Cardiac fibroblast (primary cell): Measurements from ENCODE around the gene ADCK2.
"Not testable (repeated sequence)": the region's sequence is repeated elsewhere in the genome, so short reads cannot be mapped to it uniquely, and the experiment has no call there.

Source experiments
- DNase-seq, 2 donors: peaks; one replicate each; pipeline versions ENCODE4 v3.0.0 to v3.0.0-alpha.2; 2010; ENCODE audit warnings: low read depth in 2 of 2
- H3K4me3 ChIP-seq, 2 donors: replicated peaks in 1 of 2; 1 replicate in 1 of 2; 2 replicates in 1 of 2; pipeline ENCODE4 v1.5.1; 2011; ENCODE audit warnings: low read depth in 2 of 2, low read length in 2 of 2, mild to moderate bottlenecking in 2 of 2, moderate library complexity in 1 of 2
- CTCF ChIP-seq: IDR thresholded peaks from one replicate; pipeline ENCODE4 v1.5.1; 2011; ENCODE audit warnings: low read depth, mild to moderate bottlenecking, low read length, inconsistent platforms

The ADCK2 gene

DNA sequence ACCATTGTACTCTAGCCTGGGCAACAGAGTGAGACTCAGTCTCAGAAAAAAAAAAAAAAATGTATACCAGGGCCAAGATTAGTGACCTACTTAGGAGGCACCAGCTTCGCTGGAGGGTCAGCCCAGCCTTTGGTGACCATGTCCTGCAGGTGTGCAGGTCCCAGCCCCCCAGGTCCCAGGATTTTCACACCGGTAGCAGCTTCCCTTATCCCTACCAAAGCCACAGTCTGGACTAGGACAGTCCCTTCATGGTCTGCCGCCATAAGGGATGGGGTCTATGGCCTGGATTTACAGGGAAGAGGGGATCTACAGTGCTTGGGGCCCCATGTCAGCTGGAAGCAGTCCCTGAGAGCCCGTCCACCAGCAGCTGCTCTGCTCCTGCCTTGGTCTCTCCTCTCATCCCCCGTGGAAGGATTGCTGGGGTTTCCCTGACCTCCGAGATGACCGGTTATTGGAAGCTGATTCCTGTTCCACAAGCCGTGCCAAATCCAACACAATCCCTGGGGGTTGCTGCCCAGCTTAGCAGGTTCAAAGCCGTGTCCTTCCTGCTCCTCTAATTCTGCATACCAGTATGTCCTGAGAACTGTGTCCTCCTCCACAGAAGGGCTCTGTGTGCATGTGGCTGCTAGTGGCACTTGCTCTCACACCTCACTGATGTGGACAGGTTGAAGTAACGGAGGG lies 12.8 kb downstream of the ADCK2 start:
- H3K4me3 ChIP-seq, result no peak overlapping the region
- no peak for TF ChIP-seq CTCF
- no peak for DNase-seq

DNA sequence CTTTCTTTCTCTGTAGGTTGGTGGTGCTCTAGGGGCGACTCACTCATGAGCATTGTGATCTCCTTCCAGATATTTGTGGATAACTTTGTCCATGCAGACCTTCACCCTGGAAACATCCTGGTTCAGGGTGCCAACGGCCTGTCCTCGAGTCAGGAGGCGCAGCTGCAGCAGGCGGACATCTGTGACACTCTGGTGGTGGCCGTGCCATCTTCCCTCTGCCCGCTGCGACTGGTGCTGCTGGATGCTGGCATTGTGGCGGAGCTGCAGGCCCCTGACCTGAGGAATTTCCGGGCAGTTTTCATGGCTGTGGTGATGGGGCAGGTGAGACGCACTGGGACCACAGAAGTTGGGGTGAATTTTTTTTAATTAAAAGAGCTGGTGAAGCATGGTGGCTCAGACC lies 14.2 kb downstream of the ADCK2 start:
- no peak overlapping the region for H3K4me3 ChIP-seq
- TF ChIP-seq CTCF, result no peak
- no peak for DNase-seq

DNA sequence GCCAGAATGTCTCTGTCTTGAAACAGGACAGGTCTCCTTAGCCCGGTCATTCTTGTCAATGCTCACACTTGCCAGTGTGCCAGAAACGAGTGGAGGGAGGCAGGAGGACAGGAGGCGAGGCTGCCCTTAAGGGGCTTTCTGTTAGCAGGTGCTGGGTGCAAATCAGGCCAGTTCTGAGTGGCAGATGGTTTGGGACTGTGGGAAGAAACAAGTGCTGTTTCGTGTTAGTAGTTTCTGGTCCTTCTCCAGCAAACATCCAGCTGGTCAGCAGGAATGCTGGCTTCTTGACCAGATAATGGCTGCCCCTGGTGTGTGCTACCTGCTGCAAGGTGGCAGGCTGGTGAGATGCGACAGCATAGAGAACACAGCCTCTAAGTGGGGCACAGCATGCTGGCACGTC lies 15.6 kb downstream of the ADCK2 start:
- no peak for TF ChIP-seq CTCF
- DNase-seq, result no peak
- H3K4me3 ChIP-seq, result no peak overlapping the region

DNA sequence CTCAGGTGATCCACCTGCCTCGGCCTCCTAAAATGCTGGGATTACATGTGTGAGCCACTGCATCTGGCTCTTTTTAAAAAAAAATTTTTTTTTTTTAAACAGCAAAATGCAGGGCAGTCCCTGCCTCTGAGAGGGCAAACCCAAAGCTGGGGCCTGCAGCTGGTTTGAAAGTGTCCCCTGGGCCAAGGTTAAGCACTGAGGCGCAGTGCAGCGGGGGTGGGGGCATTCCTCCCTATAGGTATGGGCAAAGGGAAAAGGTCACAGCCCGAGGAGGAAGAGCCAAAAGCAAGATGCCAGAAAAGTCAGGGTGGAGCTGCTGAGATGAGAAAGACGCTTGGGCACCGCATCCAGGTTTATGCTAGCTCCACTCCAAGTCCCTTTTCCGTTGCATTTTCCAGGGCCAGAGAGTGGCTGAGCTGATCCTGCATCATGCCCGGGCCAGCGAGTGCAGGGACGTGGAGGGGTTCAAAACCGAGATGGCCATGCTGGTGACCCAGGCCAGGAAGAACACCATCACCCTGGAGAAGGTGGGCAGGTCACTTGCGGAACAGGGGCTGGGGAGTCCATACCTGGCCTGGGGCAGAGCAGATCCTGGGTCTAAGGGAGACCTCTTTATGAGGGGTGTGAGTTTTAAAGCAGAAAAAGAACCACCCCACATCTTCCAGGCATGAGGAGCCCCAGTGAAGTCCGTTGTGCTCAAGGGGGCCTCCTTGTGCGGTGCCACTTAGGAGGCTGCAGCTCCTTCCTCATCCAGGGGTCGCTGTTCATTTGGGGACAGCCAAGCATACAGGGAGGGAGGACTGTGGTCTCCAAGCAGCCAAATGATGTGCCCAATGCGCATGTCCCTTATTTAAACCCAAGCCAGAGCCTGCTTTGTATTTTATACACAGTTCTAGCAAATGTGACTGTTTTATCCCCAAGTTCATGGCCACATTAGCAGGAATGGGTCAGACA lies 16.7 kb downstream of the ADCK2 start:
- no peak for TF ChIP-seq CTCF
- no peak for DNase-seq
- H3K4me3 ChIP-seq, result no peak overlapping the region

DNA sequence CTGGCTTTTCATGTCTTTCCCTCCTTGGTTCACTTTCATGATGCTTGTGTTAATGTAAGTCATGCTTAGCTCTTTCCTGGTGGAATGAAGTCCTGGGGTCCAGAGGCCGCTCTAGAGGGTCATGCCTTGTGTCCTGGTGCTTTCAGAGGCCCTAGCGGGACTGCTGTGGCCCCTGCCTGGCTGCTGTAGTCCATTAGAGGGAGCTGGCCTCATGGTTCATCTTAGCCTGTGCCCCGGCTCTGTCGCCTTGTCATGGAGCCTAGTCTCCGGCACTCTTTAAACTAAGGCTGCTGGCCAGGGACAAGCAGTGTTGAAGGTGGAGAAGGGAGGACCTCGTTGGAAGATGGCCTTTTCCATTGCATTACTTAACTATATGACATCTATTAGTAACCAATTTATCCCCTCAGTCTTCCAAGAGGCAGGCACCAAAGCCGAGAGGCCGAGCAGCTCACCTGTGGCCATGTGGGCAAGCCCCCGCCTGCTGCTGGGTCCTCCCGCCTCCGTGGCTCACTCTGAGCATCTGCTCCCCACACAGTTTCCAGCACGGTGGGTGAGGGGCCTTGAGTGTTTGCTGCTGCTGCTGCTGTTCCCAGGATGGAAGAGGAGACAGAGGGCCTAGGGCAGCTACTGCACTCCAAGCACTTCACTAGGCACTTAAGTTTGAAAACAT lies 18.8 kb downstream of the ADCK2 start:
- TF ChIP-seq CTCF, result no peak
- DNase-seq, result no peak
- no peak overlapping the region for H3K4me3 ChIP-seq

DNA sequence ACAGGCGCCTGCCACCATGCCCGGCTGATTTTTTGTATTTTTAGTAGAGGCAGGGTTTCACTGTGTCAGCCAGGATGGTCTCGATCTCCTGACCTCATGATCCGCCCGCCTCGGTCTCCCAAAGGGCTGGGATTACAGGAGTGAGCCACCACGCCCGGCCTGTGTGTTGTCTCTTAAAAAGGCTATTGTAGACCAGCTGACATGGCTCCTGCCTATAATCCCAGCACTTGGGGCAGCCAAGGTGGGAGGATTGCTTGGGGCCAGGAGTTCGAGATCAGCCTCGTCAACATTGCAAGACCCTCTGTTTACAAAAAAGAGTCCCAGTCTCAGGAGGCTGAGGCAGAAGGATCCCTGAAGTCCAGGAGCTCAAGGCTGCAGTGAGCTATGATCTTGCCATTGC lies 21.1 kb downstream of the ADCK2 start:
- not testable (repeated sequence) for H3K4me3 ChIP-seq, DNase-seq

DNA sequence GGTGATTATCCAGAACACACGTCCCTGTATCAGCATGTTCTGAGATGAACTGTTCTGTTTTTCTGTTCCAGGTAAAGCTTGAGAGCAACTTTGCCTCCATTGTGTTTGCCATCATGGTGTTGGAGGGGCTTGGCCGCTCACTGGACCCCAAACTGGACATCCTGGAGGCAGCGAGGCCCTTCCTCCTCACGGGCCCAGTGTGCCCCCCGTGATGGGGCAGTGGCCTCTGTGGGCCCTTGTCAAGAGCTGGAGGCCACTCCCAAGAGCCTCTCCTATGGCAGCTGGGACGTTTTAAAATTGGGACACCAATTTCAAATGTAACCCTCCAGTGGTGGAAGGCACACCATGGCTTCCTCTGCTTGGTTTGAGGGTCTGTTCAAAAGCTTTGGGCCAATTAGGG lies 21.8 kb downstream of the ADCK2 start:
- no peak for DNase-seq
- no peak overlapping the region for H3K4me3 ChIP-seq
- TF ChIP-seq CTCF, result no peak
